GM12874 (cell line): ENCODE data around the gene PCED1B.

ENCODE experiments used
- TF ChIP-seq, protein P1 (sequence below): IDR thresholded peaks from 2 replicates; pipeline ENCODE4 v1.5.1; 2011; ENCODE audit warnings: low read depth, mild to moderate bottlenecking, control low read depth, low read length, moderate library complexity; ENCODE audit not compliant: insufficient read depth

Gene PCED1B, protein sequence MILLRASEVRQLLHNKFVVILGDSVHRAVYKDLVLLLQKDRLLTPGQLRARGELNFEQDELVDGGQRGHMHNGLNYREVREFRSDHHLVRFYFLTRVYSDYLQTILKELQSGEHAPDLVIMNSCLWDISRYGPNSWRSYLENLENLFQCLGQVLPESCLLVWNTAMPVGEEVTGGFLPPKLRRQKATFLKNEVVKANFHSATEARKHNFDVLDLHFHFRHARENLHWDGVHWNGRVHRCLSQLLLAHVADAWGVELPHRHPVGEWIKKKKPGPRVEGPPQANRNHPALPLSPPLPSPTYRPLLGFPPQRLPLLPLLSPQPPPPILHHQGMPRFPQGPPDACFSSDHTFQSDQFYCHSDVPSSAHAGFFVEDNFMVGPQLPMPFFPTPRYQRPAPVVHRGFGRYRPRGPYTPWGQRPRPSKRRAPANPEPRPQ

DNA sequence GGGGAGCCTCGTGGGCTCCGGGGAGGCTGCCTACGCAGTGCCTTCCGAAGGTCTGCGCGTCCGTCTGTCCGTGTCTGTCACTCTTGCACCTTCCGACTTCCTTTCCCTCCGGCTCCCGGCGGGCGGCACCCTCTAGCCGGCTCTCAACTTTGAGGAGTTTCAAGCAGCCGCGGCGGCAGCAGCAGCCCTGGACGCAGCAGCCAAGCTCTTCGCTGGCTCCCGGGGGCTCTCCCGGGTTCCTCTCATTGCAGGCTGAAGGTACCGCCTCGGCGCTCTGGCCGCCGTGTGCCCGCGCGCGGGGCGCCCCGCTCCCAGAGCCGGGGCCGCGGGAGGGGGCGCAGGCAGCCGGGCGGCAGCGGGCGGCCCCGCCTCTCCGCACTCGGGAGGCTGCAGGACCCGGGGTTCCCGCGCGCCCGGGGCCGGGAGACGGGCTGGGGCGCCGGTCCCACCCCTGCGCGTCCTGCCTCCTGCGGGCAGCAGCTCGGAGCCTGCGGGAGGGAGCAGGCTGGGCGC, at the start of gene PCED1B, which contains the start of gene AMIGO2:
PCED1B (plus strand) TSS at position 154 of the 513 bp plus-strand sequence. CDS start 155,443 bp downstream, outside the sequence.
AMIGO2 (minus strand) TSS at position 492 of the 513 bp plus-strand sequence. CDS start 957 bp downstream, outside the sequence.
- TF ChIP-seq, protein P1, sequence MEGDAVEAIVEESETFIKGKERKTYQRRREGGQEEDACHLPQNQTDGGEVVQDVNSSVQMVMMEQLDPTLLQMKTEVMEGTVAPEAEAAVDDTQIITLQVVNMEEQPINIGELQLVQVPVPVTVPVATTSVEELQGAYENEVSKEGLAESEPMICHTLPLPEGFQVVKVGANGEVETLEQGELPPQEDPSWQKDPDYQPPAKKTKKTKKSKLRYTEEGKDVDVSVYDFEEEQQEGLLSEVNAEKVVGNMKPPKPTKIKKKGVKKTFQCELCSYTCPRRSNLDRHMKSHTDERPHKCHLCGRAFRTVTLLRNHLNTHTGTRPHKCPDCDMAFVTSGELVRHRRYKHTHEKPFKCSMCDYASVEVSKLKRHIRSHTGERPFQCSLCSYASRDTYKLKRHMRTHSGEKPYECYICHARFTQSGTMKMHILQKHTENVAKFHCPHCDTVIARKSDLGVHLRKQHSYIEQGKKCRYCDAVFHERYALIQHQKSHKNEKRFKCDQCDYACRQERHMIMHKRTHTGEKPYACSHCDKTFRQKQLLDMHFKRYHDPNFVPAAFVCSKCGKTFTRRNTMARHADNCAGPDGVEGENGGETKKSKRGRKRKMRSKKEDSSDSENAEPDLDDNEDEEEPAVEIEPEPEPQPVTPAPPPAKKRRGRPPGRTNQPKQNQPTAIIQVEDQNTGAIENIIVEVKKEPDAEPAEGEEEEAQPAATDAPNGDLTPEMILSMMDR = peak; percentile 47

DNA sequence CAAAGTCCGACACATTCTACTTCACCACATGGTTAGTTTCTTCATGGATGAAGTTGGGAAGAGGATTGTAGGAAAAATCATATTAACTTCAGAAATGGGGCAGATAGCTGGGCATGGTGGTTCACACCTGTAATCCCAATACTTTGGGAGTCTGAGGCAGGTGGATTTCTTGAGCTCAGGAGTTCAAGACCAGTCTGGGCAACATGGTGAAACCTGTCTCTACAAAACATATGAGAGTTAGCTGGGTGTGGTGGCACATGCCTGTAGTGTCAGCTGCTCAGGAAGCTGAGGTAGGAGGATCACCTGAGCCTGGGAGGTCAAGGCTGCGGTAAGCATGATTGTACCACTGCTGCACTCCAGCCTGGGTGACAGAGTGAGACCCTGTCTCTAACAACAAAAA, 49.5 kb upstream of the PCED1B start:
- TF ChIP-seq, protein P1 = no peak

DNA sequence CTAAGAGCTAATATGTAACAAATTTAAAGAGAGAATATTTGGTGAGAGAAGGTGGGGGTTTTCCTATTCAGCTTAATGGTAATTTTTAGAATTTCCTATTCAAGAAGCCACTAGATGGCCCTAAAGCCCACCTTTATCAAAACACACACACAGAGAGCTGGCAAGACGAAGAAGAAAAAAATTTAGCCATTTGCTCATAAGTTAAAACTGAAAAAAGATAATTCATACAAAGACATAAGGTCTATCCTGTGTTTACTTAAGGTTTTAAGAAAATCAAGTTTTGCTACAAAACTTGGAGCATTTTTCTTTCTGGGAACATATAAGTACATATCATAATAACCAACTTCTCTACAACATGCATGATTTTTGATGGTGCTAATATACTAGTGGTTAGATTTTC, 46.8 kb upstream of the PCED1B start:
- TF ChIP-seq, protein P1 = peak; percentile 8; the same call in 1 of the 2 replicates

DNA sequence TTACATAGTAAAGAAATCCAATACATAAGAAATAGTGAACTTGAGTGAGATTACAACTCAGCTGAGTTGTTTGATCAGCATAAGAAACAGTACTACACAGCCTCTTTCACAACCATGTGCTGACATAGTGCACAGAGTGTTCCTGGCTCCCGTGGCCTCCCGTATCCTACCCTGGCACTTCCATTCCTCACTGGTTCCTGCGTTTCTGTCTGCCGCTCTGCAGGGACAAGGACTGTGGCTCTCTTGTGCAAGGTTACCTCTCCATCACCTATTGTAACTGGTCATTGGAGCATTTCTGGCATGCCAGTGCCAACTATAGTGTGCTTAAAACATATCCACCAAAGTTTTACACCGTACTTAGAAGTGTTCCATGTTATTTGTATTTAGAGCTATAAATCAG, 46.3 kb upstream of the PCED1B start:
- TF ChIP-seq, protein P1 = no peak

DNA sequence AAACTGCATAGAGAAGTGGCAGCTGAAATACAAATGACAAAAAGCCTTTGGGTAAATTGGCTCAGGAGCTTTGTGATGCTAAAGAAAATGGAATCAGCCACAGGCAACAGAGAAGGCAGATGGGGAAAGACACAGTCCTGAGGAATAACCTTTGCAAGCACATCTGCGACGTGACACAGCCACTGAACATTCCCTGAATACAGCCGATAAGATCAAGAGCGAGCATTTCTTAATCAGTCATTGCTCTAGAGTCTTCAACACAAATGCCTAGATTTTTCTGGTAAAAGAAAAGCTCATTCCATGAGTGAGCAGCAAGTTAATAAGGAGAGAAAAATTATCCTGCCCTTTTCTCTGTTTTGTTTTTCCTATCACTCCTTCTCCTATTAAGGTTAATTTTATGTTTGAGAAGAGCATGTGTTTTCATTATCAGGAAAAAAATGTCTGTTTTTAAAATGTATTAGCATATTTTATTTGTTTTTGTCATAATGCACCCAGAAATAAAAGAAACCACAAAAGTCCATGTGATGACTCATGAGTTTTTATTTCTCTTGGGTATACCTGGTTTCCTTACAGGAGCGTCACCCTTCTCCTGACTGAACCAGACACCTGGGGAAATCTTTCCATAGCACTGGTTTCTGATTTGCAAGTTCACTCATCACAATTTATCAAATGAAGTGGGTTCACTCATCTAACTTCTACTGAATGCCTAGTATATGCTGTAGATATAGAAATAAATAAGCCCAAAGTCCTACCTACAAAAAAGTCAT, 45.4 kb upstream of the PCED1B start:
- TF ChIP-seq, protein P1 = no peak

DNA sequence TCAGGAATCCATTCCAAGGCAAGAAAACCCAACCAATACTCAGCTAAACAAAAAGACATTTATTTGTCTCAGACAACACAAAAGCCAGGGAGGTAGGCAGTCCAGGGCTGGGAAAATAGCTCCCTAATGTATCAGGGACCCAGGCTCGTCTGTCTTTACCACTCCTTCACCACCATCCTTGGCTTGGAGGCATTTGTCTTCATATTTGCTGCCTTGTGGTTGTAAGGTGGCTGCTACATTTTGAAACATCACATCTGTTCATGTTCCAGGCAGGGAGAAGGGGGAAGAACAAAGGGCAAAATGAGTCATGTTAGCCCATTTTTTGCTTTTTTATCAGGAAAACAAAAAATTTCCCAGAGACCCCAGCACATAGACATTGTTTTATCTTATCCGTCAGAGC, 44.8 kb upstream of the PCED1B start:
- TF ChIP-seq, protein P1 = no peak

DNA sequence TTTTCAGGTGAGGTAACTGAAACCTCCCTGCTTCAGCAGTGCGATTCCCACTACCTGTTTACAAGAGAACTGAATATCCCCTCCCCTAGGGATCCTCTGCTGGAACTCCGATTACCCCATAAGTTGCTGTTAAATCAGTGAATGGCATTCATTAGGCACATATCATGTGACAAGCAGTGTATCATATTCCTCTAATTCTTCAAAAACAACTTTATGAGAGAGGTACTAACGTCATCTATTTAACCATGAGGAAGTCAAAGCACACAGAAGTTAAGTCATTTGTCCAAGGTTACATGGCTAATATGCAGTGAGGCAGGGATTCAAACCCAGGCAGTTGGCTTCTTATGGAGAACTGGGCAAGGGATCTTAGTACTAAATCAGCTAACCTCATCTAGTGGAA, 43.9 kb upstream of the PCED1B start:
- TF ChIP-seq, protein P1 = no peak
